Measurements from ENCODE around the gene DTNB. TPM values are rescaled to one million over a fixed set of nuclear protein-coding genes. Genes with fewer than 3 reads are reported as not detected.

DTNB gene
- total and polyA plus RNA-seq, 2 of the 4 experiments (the other 2 are of a cell fraction): 3.8 to 5.3 TPM

DNA sequence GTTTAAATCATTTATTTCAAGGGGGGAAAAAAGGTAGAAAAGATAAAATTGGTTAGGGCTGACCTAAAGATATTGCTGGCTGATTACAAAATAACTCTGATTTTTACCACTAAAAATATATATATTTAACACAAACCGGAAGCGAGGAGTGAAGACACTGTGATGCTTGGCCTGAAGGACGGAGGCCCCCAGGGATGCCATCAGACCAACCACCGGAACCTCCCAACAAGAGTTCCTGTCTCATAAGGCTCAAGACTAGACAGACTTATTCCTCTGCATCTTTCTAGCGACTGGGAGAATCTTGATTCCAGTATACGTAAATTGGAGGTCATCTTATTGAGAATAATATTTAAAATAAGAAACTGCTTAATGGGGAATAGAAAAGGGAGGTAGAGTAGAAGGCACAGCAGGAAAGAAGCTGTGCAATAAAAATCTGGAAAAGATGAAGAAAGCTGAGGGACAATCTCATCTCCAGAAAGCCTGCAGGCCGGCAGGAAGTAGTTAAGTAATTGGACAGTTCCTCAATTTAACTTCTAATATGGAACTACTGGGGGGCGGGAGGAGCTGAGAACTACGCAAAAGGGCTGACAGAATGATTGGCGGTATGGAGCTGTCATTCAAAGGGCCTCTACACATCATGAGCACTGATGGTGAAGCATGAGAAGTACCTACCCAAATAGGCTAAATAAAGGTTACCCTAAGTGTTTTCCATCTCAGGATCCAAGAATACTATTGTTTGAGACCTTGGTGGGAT, 91.1 kb downstream of the DTNB start:
- Histone ChIP-seq H4K20me1 (ENCODE audit: insufficient read depth, low read length) (no peaks in the 10 kb centered on the region), H3K9me3 (ENCODE audit: control insufficient read depth, insufficient read depth, low read length) (no peaks in the 10 kb centered on the region), H3K4me1 (ENCODE audit: control insufficient read depth, insufficient read depth, low read length) (peaks cover 7% of the 10 kb centered on the region), H3K36me3 (ENCODE audit: control insufficient read depth, insufficient read depth, low read length) (no peaks in the 10 kb centered on the region), H2AK9ac (replicated peaks; ENCODE audit: low read depth, low read length, poor library complexity) (no peak overlapping the region), H2AFZ (replicated peaks; ENCODE audit: low read length, poor library complexity) (no peak overlapping the region), H3K9ac (ENCODE audit: low read depth, low read length) (no peak overlapping the region), H3K23ac (ENCODE audit: low read depth, low read length) (no peak overlapping the region), H2BK20ac (ENCODE audit: low read depth, low read length) (no peak overlapping the region), H3K56ac (ENCODE audit: extremely low read depth, insufficient read depth, low read length) (no peak overlapping the region), H3K4me3 (ENCODE audit: insufficient read depth, low read depth, low read length) (no peak overlapping the region), H3K4me2 (ENCODE audit: low read depth, low read length) (no peak overlapping the region), H2BK120ac (ENCODE audit: low read depth, low read length) (no peak overlapping the region), H3K4ac (ENCODE audit: low read depth, low read length) (no peak overlapping the region), H2BK15ac (ENCODE audit: low read depth, low read length) (no peak overlapping the region), H4K8ac (ENCODE audit: low read depth in 2 of 2, low read length in 2 of 2) (no peak overlapping the region), H4K91ac (ENCODE audit: insufficient read depth, low read depth, low read length) (no peak overlapping the region), H3K18ac (ENCODE audit: low read depth, low read length) (no peak overlapping the region), H3K14ac (replicated peaks; ENCODE audit: low read depth, low read length) (no peak overlapping the region), H3K79me1 (ENCODE audit: low read depth in 1 of 2, low read length in 2 of 2) (no peaks in the 10 kb centered on the region), H4K5ac (ENCODE audit: low read depth, low read length) (no peak overlapping the region), H3K27me3 (ENCODE audit: control insufficient read depth, insufficient read depth, low read length) (no peaks in the 10 kb centered on the region), H2AK5ac (ENCODE audit: low read depth, low read length) (no peak overlapping the region), H3K27ac (ENCODE audit: insufficient read depth, low read length) (no peak overlapping the region), H3K9me1 (ENCODE audit: insufficient read depth, low read length) (peaks cover 4% of the 10 kb centered on the region; the same call in 1 of the 2 replicates), H2BK5ac (ENCODE audit: low read depth, low read length, poor library complexity, severe bottlenecking) (no peak overlapping the region)
- in situ Hi-C loops (cut with MboI; ENCODE audit: low sequenced_read_pairs) (no loop called here), dilution Hi-C loops (cut with HindIII; ENCODE audit: low sequenced_read_pairs, unreplicated experiment) (no loop called here), intact Hi-C loops (cut with micrococcal nuclease) (no loop called here)
- ChIA-PET CTCF (no interaction called here), POLR2A (ENCODE audit: unreplicated experiment) (interaction anchor here (0.5 kb wide), 1 partner anchor 10 kb away, joined by 5 read pairs; no protein-coding TSS in a partner anchor)
- ATAC-seq (ENCODE audit: low read depth) (no peak), DNase-seq (no peak)
- WGBS, 2 experiments (ENCODE audit: extremely low coverage in 2 of 2, insufficient read length in 1 of 2): no CpG with 5 or more reads among the region's 10 CpGs
- TF ChIP-seq CEBPB (IDR thresholded peaks at IDR 0.05; ENCODE audit: low read depth, low read length): no peak
- no peak for TF ChIP-seq MAFK (IDR thresholded peaks at IDR 0.05; ENCODE audit: low read depth, low read length)
- TF ChIP-seq FOS (IDR thresholded peaks at IDR 0.05; ENCODE audit: low read depth, low read length): no peak
- TF ChIP-seq RCOR1 (IDR thresholded peaks at IDR 0.05; ENCODE audit: insufficient replicate concordance, low read length): no peak
- TF ChIP-seq, protein P1, sequence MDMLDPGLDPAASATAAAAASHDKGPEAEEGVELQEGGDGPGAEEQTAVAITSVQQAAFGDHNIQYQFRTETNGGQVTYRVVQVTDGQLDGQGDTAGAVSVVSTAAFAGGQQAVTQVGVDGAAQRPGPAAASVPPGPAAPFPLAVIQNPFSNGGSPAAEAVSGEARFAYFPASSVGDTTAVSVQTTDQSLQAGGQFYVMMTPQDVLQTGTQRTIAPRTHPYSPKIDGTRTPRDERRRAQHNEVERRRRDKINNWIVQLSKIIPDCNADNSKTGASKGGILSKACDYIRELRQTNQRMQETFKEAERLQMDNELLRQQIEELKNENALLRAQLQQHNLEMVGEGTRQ (IDR thresholded peaks at IDR 0.05; ENCODE audit: low read depth, low read length): no peak
- TF ChIP-seq BHLHE40 (IDR thresholded peaks at IDR 0.05; ENCODE audit: low read depth, low read length): no peak
- TF ChIP-seq MAZ (IDR thresholded peaks at IDR 0.05; ENCODE audit: borderline replicate concordance, low read depth, low read length): no peak
- TF ChIP-seq RFX5 (IDR thresholded peaks at IDR 0.05; ENCODE audit: low read depth, low read length): no peak
- TF ChIP-seq RAD21 (IDR thresholded peaks at IDR 0.05; ENCODE audit: low read length): no peak
- TF ChIP-seq CHD1 (IDR thresholded peaks at IDR 0.05; ENCODE audit: low read depth, low read length): no peak
- TF ChIP-seq MXI1 (IDR thresholded peaks at IDR 0.05; ENCODE audit: borderline replicate concordance, low read depth, low read length): no peak
- no peak for TF ChIP-seq ELK1 (IDR thresholded peaks at IDR 0.05; ENCODE audit: borderline replicate concordance, low read depth, low read length)
- no peak for TF ChIP-seq NFE2L2 (IDR thresholded peaks at IDR 0.05; ENCODE audit: low read depth, low read length)
- BruUV-seq (replicated peaks): no TSS peak
